ENCODE results near the gene MN1. TPM values are rescaled to one million over a fixed set of nuclear protein-coding genes. Genes with fewer than 3 reads are reported as not detected.

Gene MN1
- total and polyA plus RNA-seq, 2 of the 4 experiments (the other 2 are of a cell fraction): 0.36 to 1.3 TPM

DNA sequence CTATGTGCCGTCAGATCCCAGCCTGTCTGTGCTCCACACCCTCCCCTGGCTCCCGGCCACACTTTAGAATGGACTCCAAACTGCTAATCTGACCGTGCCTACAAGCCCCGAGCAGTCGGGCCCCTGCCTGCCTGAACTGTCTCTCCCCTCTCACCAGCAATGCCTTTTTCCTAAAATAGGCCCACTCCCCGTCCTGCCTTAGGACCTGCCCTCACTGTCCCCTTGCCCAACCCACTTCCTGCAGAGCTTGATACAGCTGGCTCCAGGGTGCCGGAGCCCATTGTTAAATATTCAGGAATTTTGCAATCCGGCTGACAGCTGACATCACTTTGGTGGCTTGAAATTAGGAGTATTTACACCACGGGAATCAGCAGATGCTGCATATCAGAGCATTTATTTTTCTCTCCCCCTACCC, 21.4 kb downstream of the MN1 start:
- no peaks in the 10 kb centered on the region for H3K27me3 ChIP-seq (ENCODE audit: control insufficient read depth, insufficient read depth, low read length)
- DNase-seq (no peak), ATAC-seq (ENCODE audit: low read depth) (no peak)
- no peaks in the 10 kb centered on the region; the same call in 1 of the 2 replicates for H3K4me1 ChIP-seq (ENCODE audit: control insufficient read depth, insufficient read depth, low read length)
- H3K79me1 ChIP-seq (ENCODE audit: low read depth in 1 of 2, low read length in 2 of 2): no peaks in the 10 kb centered on the region; a peak in 2 of 4 replicates
- dilution Hi-C loops (cut with HindIII; ENCODE audit: low sequenced_read_pairs, unreplicated experiment) (no loop called here), intact Hi-C loops (cut with micrococcal nuclease) (no loop called here), in situ Hi-C loops (cut with MboI; ENCODE audit: low sequenced_read_pairs) (no loop called here)
- no peak overlapping the region; the same call in 1 of the 2 replicates for H2AK5ac ChIP-seq (ENCODE audit: low read depth, low read length)
- H2AK9ac ChIP-seq (replicated peaks; ENCODE audit: low read depth, low read length, poor library complexity): no peak overlapping the region
- no peak overlapping the region for H2BK20ac ChIP-seq (ENCODE audit: low read depth, low read length)
- no peak overlapping the region for H2BK15ac ChIP-seq (ENCODE audit: low read depth, low read length)
- H2BK120ac ChIP-seq (ENCODE audit: low read depth, low read length): no peak overlapping the region
- no peak overlapping the region for H3K14ac ChIP-seq (replicated peaks; ENCODE audit: low read depth, low read length)
- POLR2A ChIA-PET (ENCODE audit: unreplicated experiment): no interaction called here
- no peak overlapping the region for H4K91ac ChIP-seq (ENCODE audit: insufficient read depth, low read depth, low read length)
- H3K9me3 ChIP-seq (ENCODE audit: control insufficient read depth, insufficient read depth, low read length): no peaks in the 10 kb centered on the region; the same call in 1 of the 2 replicates
- H3K18ac ChIP-seq (ENCODE audit: low read depth, low read length): no peak overlapping the region
- no peak overlapping the region for H3K9ac ChIP-seq (ENCODE audit: low read depth, low read length)
- no peak overlapping the region for H3K23ac ChIP-seq (ENCODE audit: low read depth, low read length)
- no peaks in the 10 kb centered on the region for H3K9me1 ChIP-seq (ENCODE audit: insufficient read depth, low read length)
- H3K4me3 ChIP-seq (ENCODE audit: insufficient read depth, low read depth, low read length): no peak overlapping the region
- no TSS peak for BruUV-seq (replicated peaks)
- no peak overlapping the region for H3K27ac ChIP-seq (ENCODE audit: insufficient read depth, low read length)
- H4K20me1 ChIP-seq (ENCODE audit: insufficient read depth, low read length): no peaks in the 10 kb centered on the region; the same call in 1 of the 2 replicates
- no peak overlapping the region for H3K56ac ChIP-seq (ENCODE audit: extremely low read depth, insufficient read depth, low read length)
- no peak overlapping the region for H2BK5ac ChIP-seq (ENCODE audit: low read depth, low read length, poor library complexity, severe bottlenecking)
- 69% methylated on average over 2 of the region's 9 CpGs; no CpG with 5 or more reads in 1 of the 2 experiments for WGBS, 2 experiments (ENCODE audit: extremely low coverage in 2 of 2, insufficient read length in 1 of 2)
- no peak overlapping the region for H4K8ac ChIP-seq (ENCODE audit: low read depth in 2 of 2, low read length in 2 of 2)
- no peak overlapping the region for H3K4me2 ChIP-seq (ENCODE audit: low read depth, low read length)
- no peak overlapping the region for H3K4ac ChIP-seq (ENCODE audit: low read depth, low read length)
- no peak overlapping the region for H4K5ac ChIP-seq (ENCODE audit: low read depth, low read length)
- CTCF ChIA-PET: no interaction called here
- TF ChIP-seq MAZ (IDR thresholded peaks at IDR 0.05; ENCODE audit: borderline replicate concordance, low read depth, low read length): no peak
- no peak overlapping the region for H2AFZ ChIP-seq (replicated peaks; ENCODE audit: low read length, poor library complexity)
- H3K36me3 ChIP-seq (ENCODE audit: control insufficient read depth, insufficient read depth, low read length): no peaks in the 10 kb centered on the region; the same call in 1 of the 2 replicates
